ENCODE measurements around the gene ITPR1. TPM values are rescaled to one million over a fixed set of nuclear protein-coding genes. Genes with fewer than 3 reads are reported as not detected.

Gene ITPR1
- total RNA-seq, 1 experiment from 2014 or later = 11.3 TPM

DNA sequence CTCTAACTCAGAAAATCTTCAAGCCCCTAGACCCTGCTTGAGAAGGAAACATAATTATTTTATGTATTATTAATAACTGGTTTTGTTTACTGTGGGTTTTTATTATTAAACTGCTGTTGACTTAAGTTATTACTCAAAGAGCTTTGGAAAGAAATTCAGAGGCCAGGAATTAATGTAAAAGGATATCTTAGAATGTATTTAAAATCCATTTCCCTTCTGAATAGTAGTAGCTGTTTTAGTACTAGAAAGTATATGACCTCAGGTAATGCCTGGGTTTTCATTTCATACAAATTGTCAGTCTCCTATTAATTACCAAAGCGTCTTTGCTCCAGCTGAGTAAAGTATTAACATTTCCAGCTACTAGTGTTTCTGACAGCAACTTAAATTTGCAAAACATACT lies 223.1 kb downstream of the ITPR1 start:
- no TSS peak for BruUV-seq (replicated peaks)
- Histone ChIP-seq H3K27me3 (ENCODE audit: insufficient read depth, low read depth) (no peaks in the 10 kb centered on the region), H3K36me3 (ENCODE audit: low read depth) (no peaks in the 10 kb centered on the region), H3K4me2 (no peak overlapping the region), H3K79me2 (ENCODE audit: low read depth) (no peaks in the 10 kb centered on the region), H3K4me1 (replicated peaks; ENCODE audit: insufficient read depth) (peaks cover 13% of the 10 kb centered on the region), H3K27ac (no peak overlapping the region), H3F3A (ENCODE audit: insufficient read depth, low read depth) (peaks cover 3% of the 10 kb centered on the region; the same call in 1 of the 2 replicates), H3K4me3 (no peak overlapping the region), H4K20me1 (ENCODE audit: insufficient read depth) (no peaks in the 10 kb centered on the region), H3K9me2 (ENCODE audit: insufficient read depth) (no peaks in the 10 kb centered on the region), H3K9me3 (ENCODE audit: insufficient read depth, low read depth) (no peaks in the 10 kb centered on the region), H2AFZ (no peak overlapping the region)
- no peak for DNase-seq
- POLR2A ChIA-PET (ENCODE audit: unreplicated experiment) = no interaction called here
- CTCF ChIA-PET = no interaction called here
- TF ChIP-seq EZH2 (IDR thresholded peaks at IDR 0.05; ENCODE audit: low read depth) (no peak), CTCF (conservative IDR thresholded peaks at IDR 0.05) (no peak)
- intact Hi-C loops (cut with micrococcal nuclease; ENCODE audit: unreplicated experiment) = no loop called here

DNA sequence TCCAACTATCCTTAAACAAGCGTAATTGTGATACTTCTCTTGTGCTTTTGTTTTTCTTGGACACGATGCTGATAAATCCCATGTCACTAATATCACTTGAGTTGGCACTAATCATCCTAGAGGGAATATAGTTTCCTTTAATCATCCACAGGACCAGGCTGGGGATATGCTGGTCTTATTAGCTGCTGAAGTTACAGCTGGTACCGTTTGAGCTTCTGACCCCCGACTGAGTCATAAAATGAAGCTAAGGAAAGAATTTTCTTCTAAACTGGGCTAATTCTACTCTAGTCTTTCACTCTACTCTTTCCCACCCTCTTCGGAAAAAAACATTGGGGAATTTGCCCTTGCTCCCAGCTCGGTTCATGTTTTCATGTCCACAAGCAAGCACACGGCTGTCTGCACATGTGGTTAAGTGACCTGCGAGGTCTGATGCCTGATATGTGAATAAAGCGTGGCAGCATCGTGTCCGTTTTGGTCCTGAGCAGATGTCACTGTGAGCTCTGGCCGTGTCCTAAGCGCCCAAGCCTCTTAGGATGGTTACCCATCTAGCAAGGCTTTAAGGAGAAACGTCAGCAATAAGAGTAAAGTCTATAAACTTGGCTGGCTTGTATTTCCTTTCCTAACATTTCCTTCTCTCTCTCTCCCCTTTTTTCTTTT lies 223.7 kb downstream of the ITPR1 start:
- TF ChIP-seq EZH2 (IDR thresholded peaks at IDR 0.05; ENCODE audit: low read depth) (no peak), CTCF (conservative IDR thresholded peaks at IDR 0.05) (no peak)
- no peak overlapping the region for H3K27ac ChIP-seq
- H3K9me2 ChIP-seq (ENCODE audit: insufficient read depth) = no peaks in the 10 kb centered on the region
- H3K9me3 ChIP-seq (ENCODE audit: insufficient read depth, low read depth) = no peaks in the 10 kb centered on the region
- ChIA-PET POLR2A (ENCODE audit: unreplicated experiment) (no interaction called here), CTCF (no interaction called here)
- no peaks in the 10 kb centered on the region for H3K79me2 ChIP-seq (ENCODE audit: low read depth)
- no peaks in the 10 kb centered on the region for H3K27me3 ChIP-seq (ENCODE audit: insufficient read depth, low read depth)
- intact Hi-C loops (cut with micrococcal nuclease; ENCODE audit: unreplicated experiment) = no loop called here
- no peak overlapping the region for H3K4me3 ChIP-seq
- no peak for DNase-seq
- H3K36me3 ChIP-seq (ENCODE audit: low read depth) = no peaks in the 10 kb centered on the region
- no peaks in the 10 kb centered on the region for H4K20me1 ChIP-seq (ENCODE audit: insufficient read depth)
- H3F3A ChIP-seq (ENCODE audit: insufficient read depth, low read depth) = peaks cover under 1% of the 10 kb centered on the region; the same call in 1 of the 2 replicates
- no peak overlapping the region for H3K4me2 ChIP-seq
- no peak overlapping the region for H2AFZ ChIP-seq
- H3K4me1 ChIP-seq (replicated peaks; ENCODE audit: insufficient read depth) = peaks cover 9% of the 10 kb centered on the region
- BruUV-seq (replicated peaks) = no TSS peak

DNA sequence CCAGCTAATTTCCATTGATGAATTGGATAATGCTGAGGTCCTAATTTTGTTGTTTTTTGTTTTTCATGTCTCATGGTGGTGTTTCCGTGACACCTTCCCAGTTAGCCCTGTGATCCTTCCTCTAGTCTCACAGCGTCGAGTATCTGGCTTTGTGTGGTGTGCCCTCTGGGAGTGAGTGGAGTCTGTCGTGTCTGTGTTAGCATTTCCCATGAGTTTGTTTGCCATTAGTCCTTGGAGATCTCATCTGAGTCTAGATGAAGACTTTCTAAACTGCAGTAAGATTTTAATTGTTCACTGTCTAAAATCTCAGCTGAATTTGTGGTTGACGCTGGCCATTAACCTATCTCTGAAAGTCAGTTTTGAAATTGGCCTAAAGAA lies 224.2 kb downstream of the ITPR1 start:
- no peaks in the 10 kb centered on the region for H3K9me3 ChIP-seq (ENCODE audit: insufficient read depth, low read depth)
- intact Hi-C loops (cut with micrococcal nuclease; ENCODE audit: unreplicated experiment) = no loop called here
- ChIA-PET CTCF (no interaction called here), POLR2A (ENCODE audit: unreplicated experiment) (no interaction called here)
- no peaks in the 10 kb centered on the region for H3K9me2 ChIP-seq (ENCODE audit: insufficient read depth)
- no TSS peak for BruUV-seq (replicated peaks)
- no peak overlapping the region for H2AFZ ChIP-seq
- DNase-seq = no peak
- H3K36me3 ChIP-seq (ENCODE audit: low read depth) = no peaks in the 10 kb centered on the region
- peaks cover 5% of the 10 kb centered on the region for H3K4me1 ChIP-seq (replicated peaks; ENCODE audit: insufficient read depth)
- no peak overlapping the region for H3K4me3 ChIP-seq
- H3K27me3 ChIP-seq (ENCODE audit: insufficient read depth, low read depth) = no peaks in the 10 kb centered on the region
- H3K79me2 ChIP-seq (ENCODE audit: low read depth) = no peaks in the 10 kb centered on the region
- no peaks in the 10 kb centered on the region for H3F3A ChIP-seq (ENCODE audit: insufficient read depth, low read depth)
- TF ChIP-seq EZH2 (IDR thresholded peaks at IDR 0.05; ENCODE audit: low read depth) (no peak), CTCF (conservative IDR thresholded peaks at IDR 0.05) (no peak)
- H4K20me1 ChIP-seq (ENCODE audit: insufficient read depth) = no peaks in the 10 kb centered on the region
- no peak overlapping the region for H3K4me2 ChIP-seq
- H3K27ac ChIP-seq = no peak overlapping the region

Measured in PC-9 (cell line).